ENCODE results near the gene PSRC1.

Gene PSRC1

GRCh38 chr1:109271458-109271857 is 11.5 kb downstream of the PSRC1 start:
- FAIRE-seq: no peak

- no peak for FAIRE-seq
Measured at GRCh38 chr1:109270623-109271317, 12.2 kb downstream of the PSRC1 start.

DNA sequence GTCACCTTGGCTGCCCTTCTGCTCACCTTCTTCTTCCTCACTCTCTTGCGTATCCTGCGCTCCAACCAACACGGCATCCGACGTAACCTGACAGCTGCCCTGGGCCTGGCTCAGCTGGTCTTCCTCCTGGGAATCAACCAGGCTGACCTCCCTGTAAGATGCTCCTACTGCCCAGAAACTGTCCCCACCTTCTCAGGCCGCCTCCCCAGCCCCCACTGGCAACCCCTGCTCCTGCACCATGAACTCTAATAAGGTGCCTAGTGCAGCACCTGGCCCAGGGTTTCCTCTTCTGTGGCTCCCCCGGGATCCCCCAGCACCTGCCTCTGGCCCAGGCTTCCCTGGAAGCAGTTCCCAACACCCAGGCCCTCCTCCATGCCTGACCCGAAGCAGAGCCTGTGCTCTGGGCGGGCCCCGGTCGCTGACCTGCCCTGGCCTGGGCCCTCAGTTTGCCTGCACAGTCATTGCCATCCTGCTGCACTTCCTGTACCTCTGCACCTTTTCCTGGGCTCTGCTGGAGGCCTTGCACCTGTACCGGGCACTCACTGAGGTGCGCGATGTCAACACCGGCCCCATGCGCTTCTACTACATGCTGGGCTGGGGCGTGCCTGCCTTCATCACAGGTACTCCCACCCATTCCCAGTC is 12.8 kb downstream of the PSRC1 start:
- FAIRE-seq: no peak

- no peak for FAIRE-seq
Measured at GRCh38 chr1:109269212-109269980, 13.5 kb downstream of the PSRC1 start.

DNA sequence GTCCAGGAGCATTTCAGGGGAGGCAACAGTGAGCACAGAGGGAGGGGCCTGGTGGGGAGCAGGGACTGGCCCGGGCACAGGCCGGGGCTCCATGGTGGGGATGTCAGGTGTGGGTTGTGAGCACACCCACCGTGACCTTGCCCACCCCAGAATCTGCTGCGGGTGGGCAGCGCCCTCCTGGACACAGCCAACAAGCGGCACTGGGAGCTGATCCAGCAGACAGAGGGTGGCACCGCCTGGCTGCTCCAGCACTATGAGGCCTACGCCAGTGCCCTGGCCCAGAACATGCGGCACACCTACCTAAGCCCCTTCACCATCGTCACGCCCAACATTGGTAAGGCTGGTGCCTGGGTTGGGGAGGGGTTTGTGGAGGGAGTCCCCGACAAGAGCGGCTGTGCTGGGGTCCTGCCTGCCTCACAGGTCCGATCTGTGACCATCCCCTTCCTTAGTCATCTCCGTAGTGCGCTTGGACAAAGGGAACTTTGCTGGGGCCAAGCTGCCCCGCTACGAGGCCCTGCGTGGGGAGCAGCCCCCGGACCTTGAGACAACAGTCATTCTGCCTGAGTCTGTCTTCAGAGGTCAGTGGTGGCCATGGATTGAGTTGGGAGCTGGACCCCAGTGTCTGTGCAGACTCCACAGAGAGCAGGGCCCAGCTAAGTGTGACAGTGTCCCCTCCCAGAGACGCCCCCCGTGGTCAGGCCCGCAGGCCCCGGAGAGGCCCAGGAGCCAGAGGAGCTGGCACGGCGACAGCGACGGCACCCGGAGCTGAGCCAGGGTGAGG is 14.3 kb downstream of the PSRC1 start:
- no peak for FAIRE-seq

DNA sequence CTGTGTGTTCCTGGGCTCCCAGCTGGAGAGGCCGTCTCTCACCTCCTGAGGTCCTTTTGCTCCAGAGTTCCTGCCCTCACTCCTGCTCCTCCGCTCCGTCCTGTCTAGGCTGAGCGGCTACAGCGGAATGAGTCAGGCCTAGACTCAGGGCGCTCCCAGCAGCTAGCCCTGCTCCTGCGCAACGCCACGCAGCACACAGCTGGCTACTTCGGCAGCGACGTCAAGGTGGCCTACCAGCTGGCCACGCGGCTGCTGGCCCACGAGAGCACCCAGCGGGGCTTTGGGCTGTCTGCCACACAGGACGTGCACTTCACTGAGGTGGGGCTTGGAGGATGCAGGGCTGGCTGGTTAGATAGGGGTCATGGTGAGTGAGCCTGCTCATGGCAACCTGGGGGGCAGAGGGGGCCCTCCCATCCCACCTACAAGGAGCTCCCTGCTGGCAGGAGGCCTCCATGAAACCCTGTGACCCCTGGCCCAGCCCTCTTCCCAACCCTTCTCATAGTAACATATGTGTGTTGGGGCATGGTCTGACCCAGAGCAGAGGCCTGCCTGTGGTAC is 15.1 kb downstream of the PSRC1 start:
- FAIRE-seq: no peak

GRCh38 chr1:109266965-109267364 is 16.0 kb downstream of the PSRC1 start:
- no peak for FAIRE-seq

- FAIRE-seq: no peak
Measured at GRCh38 chr1:109265741-109266330, 17.1 kb downstream of the PSRC1 start.

- FAIRE-seq: no peak
Measured at GRCh38 chr1:109265016-109265415, 17.9 kb downstream of the PSRC1 start.

DNA sequence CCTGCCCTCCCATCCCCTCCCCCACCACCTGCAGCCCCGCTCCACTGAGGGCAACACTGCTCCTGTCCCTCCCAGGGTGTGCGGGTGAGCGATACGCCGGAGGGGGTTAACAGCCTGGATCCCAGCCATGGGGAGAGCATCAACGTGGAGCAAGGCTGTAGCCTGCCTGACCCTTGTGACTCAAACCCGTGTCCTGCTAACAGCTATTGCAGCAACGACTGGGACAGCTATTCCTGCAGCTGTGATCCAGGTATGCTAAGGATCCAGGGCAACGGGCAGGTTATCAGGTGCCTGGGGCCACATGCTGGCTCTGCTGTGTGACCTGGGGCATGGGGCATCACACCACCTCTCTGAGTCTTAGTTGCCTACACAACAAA is 18.6 kb downstream of the PSRC1 start:
- no peak for FAIRE-seq

GRCh38 chr1:109263597-109264378 is 19.2 kb downstream of the PSRC1 start:
- FAIRE-seq: no peak

DNA sequence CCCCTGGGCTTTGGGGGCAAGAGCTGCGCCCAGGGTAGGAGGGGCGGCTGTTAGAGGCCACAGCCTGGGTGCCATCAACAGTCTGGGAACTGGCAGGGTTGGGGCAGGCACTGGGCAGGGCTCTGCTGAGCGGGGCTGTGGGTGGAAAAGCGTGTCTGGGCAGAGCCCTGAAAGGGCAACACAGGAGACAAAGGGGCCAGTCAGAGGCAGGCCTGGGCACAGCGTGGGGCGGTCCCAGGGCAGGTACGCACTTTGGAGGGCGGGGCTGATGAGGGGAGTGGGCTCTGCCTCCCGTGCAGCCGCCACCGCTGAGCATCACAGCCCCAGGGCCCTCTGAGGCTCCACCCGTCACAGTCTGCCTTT is 19.7 kb downstream of the PSRC1 start:
- FAIRE-seq: no peak

DNA sequence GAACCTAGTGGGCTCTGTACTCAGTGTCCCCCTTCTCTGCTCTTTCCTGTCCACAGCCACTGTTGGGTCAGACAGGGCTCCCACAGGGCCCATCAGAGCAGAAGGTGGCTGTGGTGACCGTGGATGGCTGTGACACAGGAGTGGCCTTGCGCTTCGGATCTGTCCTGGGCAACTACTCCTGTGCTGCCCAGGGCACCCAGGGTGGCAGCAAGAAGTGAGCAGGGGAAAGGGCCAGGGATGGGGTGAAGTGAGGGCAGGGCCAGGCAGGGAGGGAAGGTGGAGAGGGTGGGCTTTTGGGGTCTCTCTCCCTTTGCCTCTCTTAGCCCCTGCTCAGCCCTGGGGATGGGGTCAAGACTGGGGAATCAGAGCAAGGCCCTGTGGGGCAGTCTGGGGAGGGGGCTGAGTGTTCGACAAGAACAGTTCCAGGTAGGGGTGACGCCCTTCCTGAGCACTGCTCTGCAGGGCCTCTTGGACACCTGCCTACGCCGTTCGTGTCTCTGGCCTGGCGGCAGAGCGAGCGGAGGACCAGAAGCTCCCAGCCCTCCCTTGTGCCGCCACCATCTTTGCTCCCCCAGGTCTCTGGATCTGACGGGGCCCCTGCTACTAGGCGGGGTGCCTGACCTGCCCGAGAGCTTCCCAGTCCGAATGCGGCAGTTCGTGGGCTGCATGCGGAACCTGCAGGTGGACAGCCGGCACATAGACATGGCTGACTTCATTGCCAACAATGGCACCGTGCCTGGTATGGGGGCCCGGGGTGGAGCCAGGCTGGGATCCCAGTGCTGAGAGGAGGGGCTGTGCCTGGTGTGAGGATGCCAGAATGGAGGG is 20.5 kb downstream of the PSRC1 start:
- no peak for FAIRE-seq

DNA sequence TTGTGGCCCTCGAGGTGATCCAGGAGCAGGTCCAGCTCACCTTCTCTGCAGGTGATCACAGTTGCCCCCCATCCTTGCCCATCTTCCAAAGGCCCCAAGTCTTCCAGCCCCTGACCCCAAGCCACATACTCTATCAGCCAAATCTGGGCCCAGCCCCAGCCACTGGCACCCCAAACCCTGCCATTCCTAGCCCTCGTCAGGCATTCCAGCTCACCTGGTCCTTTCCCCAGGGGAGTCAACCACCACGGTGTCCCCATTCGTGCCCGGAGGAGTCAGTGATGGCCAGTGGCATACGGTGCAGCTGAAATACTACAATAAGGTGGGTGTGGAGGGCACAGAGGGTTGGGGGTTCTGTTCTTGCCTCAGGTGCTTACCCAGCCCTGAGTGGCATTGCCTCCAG is 21.4 kb downstream of the PSRC1 start:
- FAIRE-seq: no peak

- FAIRE-seq: no peak
Measured at GRCh38 chr1:109261006-109261405, 21.9 kb downstream of the PSRC1 start.

GRCh38 chr1:109259674-109260557 is 23.0 kb downstream of the PSRC1 start:
- no peak for FAIRE-seq

DNA sequence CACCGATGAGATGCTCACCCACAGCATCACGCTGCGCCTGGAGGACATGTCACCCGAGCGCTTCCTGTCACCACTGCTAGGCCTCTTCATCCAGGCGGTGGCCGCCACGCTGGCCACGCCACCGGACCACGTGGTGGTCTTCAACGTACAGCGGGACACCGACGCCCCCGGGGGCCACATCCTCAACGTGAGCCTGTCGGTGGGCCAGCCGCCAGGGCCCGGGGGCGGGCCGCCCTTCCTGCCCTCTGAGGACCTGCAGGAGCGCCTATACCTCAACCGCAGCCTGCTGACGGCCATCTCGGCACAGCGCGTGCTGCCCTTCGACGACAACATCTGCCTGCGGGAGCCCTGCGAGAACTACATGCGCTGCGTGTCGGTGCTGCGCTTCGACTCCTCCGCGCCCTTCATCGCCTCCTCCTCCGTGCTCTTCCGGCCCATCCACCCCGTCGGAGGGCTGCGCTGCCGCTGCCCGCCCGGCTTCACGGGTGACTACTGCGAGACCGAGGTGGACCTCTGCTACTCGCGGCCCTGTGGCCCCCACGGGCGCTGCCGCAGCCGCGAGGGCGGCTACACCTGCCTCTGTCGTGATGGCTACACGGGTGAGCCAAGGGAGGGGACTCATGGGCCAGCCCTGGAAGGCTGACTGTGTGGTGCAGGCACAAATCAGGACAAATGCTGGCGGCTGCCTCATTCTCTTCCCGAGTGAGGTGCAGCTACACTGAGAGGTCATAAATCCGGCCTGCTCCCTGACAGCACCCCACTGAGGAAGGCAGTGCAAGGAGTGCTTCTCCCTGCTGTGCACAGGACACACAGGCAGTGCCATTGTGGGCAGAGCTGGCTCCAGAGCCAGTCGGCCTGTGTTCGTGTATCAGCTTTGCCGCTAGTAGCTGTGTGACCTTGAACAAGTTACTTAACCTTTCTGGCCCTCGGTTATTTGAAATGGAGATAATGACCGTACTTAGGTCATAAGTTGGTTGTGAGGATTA is 24.2 kb downstream of the PSRC1 start:
- FAIRE-seq: no peak

DNA sequence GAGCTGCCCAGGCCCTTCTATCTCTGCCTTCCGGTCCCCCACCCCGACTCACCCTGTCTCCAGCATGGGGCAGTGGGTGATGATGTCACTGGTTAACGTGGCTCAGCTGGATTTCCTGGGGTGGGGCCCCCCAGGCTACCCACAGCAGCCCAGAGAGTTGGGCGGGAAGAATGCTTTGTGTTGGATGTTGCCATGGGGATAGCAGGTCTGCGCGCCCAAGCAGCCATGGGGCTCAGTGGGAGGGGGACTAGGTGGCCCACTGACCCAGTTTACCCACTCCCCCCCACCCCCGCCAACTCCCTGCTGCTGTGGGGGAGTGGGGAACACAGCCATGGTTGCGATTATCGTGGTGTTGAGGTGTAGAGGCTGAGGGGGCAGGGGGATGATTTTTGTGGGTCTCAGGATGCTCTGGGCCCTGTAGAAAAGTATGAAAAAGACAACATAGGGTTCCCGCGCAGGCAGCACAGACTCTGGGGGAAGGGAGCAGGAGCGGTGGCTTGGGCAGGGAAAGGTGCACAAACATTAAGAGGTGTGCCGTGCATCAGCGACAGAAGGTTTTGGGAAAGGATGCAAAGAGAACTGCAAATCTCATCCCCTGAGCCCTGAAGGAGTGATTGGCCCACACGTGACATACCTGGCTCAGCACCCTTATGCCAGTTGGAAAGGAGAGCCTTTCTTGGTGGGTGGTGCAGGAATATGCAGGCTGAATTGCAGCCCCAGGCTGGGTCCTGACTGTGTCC is 25.1 kb downstream of the PSRC1 start:
- no peak for FAIRE-seq
